ENCODE results near the gene KMO.
A peak's percentile ranks its signal among the peaks of the same experiment; 100 is the strongest.

KMO gene

DNA sequence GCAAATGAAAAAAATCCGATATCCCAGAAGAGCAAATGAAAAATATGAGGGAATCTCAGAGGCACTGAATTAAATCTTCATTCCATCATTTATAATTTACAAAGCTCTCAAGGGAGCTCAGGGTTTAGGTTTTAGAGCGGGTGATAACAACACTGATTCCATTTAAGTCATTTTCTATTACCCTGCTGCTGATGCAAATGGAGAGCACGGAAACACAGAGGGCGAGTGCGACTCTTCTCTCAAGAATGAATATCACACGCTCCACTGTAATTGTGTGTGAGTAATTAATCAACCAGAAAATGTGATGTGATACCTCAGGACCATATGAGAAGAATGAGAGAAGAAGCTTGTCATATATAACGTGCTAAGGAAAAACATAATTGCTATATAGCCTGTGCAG is 85.2 kb downstream of the KMO start:
- TF ChIP-seq, protein P1, sequence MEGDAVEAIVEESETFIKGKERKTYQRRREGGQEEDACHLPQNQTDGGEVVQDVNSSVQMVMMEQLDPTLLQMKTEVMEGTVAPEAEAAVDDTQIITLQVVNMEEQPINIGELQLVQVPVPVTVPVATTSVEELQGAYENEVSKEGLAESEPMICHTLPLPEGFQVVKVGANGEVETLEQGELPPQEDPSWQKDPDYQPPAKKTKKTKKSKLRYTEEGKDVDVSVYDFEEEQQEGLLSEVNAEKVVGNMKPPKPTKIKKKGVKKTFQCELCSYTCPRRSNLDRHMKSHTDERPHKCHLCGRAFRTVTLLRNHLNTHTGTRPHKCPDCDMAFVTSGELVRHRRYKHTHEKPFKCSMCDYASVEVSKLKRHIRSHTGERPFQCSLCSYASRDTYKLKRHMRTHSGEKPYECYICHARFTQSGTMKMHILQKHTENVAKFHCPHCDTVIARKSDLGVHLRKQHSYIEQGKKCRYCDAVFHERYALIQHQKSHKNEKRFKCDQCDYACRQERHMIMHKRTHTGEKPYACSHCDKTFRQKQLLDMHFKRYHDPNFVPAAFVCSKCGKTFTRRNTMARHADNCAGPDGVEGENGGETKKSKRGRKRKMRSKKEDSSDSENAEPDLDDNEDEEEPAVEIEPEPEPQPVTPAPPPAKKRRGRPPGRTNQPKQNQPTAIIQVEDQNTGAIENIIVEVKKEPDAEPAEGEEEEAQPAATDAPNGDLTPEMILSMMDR (IDR thresholded peaks at IDR 0.05; ENCODE audit: low read depth, low read length, missing control alignments), result no peak
- DNase-seq (ENCODE audit: extremely low read depth, low read depth), result no peak
- no peak overlapping the region for H3K4me3 ChIP-seq (replicated peaks; ENCODE audit: low read depth, low read length)

DNA sequence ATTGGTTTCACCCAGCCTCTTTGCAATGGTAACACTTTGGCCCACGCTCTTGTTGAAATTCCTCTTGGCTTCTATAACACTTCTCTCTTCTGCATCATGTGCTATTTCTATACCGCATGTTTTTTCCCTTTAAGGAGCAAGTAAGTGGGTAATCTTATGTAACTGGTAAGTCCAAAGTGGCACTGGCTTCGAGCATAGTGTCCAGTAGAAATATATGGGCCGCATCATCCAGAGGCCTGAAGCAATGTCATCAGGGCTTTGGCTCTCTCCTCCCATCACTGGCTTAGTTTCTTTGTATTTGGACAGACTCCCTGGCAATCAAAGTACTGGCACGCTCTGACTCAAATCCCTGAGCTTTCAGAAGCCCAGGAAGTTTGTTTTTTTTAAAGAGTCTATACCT is 90.5 kb downstream of the KMO start:
- TF ChIP-seq, protein P1 (IDR thresholded peaks at IDR 0.05; ENCODE audit: low read depth, low read length, missing control alignments), result no peak
- DNase-seq (ENCODE audit: extremely low read depth, low read depth), result no peak
- no peak overlapping the region for H3K4me3 ChIP-seq (replicated peaks; ENCODE audit: low read depth, low read length)

DNA sequence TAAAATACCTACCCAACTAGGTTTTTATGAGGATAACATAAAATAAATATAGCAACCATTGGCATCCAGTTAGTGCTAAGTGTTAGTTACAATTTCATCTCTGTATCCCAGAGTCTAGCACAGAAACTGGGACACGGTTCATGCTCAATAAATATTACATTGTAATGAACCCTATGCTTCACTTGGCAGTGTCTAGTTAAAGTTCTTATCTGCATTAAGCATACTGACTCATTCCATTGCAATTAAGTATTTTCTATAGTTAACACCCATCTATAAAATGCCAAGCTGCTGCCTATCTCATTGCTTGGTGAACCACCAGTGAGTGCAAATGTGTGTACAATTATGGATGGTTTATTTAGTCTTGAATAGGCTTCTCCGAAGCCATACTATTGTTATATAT is 92.8 kb downstream of the KMO start:
- no peak for DNase-seq (ENCODE audit: extremely low read depth, low read depth)
- H3K4me3 ChIP-seq (replicated peaks; ENCODE audit: low read depth, low read length), result no peak overlapping the region
- TF ChIP-seq, protein P1 (IDR thresholded peaks at IDR 0.05; ENCODE audit: low read depth, low read length, missing control alignments), result no peak

DNA sequence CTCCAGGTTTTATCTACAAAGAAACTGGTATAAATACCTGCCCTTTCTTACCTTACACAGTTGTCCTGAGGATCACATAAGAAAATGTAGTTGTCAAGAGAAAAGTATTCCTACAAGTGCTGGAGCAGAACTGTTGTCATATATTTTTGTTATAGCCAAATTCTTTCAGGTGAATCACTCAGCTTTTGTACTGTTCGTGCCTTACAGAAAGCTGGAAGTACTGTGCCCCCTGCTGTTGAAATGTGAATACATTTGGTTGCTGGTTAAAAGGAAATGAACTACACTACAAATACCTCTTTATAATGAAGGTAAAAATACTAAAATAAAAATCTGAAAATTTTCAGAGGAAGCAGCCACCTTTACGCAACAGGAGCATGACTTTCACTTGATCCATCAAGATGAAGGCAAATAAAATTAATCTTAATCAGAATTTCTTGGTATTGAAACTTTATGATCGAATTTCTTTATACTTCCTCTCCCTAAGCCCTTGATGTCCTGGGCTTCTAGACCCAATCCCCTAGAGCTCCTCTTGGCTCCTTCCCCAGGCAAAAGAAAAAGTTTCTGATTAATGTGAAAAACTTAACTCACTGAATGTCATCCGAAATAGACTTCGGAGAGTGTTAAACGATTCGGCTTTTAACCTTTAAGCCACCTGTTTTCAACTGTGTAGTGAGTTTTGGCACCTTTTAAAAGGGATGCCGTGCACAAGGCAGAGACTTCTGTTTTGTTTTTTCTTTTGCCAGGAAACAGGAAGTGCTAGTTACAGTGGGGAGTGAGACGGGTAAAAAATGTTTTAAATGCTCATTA is 95.5 kb downstream of the KMO start:
- TF ChIP-seq, protein P1 (IDR thresholded peaks at IDR 0.05; ENCODE audit: low read depth, low read length, missing control alignments), result peak; percentile 48
- no peak overlapping the region for H3K4me3 ChIP-seq (replicated peaks; ENCODE audit: low read depth, low read length)
- no peak for DNase-seq (ENCODE audit: extremely low read depth, low read depth)

DNA sequence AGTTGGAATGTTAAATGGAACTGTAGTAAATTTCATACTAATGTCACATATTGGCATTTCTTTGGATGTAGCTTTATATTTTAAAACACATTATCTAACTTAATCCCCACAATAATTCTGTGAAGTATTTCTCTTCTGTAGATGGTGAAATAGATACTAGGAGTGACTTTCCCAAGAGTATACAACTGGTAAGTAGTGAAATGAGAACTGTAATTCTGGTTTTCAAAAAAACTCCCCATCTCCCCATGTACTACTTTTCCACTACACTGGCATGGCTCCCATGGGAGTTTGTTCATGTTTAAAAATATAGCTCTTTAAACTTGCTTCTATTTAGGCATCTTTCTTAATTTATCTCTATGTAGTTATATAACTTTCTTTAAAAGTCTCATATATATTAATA is 97.8 kb downstream of the KMO start:
- DNase-seq (ENCODE audit: extremely low read depth, low read depth), result no peak
- no peak overlapping the region for H3K4me3 ChIP-seq (replicated peaks; ENCODE audit: low read depth, low read length)
- TF ChIP-seq, protein P1 (IDR thresholded peaks at IDR 0.05; ENCODE audit: low read depth, low read length, missing control alignments), result no peak

DNA sequence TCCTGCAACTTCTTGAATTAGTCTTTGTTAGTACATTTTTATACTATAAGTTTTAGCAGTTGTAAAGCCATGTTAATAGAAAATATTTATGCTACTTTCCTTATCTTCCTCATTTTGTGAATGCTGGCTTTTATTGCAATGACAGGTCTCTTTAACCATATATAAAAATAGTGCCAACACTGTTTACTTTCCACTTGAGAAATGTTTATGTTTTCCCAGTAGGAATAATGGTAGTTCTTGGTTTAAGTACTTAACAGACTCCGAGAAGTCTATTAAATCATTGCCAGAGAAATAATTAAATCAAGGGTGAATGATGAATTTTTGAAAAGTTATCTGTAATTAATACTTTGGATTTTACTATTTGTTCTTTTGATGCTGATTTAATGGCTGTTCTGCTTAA is 98.3 kb downstream of the KMO start:
- no peak for DNase-seq (ENCODE audit: extremely low read depth, low read depth)
- TF ChIP-seq, protein P1 (IDR thresholded peaks at IDR 0.05; ENCODE audit: low read depth, low read length, missing control alignments), result no peak
- no peak overlapping the region for H3K4me3 ChIP-seq (replicated peaks; ENCODE audit: low read depth, low read length)

DNA sequence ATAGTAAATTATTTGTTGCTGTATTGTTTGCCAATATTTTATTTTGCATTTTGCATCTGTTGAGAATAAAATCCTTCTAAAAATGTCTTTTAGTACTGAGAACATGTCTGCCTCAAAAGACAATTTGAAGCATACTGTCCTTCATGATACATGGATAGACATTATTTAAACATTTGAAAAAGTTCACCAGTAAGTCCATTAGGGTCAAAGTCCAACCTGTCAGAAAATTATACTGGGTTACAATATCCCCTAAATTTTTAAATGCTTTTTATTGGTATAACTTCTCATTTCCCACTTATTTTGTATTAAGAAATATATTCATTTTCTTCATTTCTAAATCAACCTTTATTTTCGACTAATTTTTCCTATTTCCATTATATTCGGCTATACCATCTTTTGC is 98.7 kb downstream of the KMO start:
- no peak overlapping the region for H3K4me3 ChIP-seq (replicated peaks; ENCODE audit: low read depth, low read length)
- TF ChIP-seq, protein P1 (IDR thresholded peaks at IDR 0.05; ENCODE audit: low read depth, low read length, missing control alignments), result no peak
- no peak for DNase-seq (ENCODE audit: extremely low read depth, low read depth)
